GM12801 (cell line): ENCODE results near the gene INSR.

Source experiments
- TF ChIP-seq, protein P1 (sequence below): IDR thresholded peaks from one replicate; pipeline ENCODE4 v1.5.1; 2011; ENCODE audit warnings: control low read depth; ENCODE audit not compliant: insufficient read length; ENCODE audit errors: extremely low read depth

The INSR gene

DNA sequence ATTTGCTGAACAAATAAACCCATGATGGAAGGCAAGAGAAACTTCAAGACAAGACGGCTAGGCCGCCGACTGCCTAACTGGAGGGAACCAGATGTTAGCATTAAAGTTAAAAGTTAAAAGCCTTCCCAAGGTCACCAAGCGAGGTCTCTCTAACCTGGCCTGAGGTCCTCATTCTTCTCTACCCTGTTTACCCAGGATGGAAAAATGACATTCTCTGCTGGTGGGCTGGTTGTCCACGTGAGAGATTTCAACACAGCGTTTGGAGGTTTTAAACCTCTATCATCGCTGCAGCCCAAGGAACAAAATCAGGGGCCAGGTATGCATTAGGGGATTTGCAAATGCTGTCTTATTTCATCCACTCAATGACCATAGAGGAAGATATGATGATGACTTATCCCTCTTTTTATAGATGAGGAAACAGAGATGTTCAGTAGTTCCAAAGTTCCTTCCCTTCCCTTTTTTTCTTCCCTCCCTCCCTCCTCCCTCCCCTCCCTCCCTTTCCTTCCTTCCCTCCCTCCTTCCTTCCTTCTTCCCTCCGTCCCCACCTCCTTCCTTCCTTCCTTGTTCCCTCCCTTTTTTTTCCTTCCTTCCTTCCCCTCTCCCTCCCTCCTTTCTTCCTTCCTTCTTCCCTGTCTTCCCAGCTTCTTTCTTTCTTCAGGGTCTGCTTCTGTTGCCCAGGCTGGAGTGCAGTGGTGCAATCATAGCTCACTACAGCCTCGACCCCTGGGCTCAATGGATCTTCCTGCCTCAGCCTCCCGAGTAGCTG is 79.7 kb downstream of the INSR start:
- TF ChIP-seq, protein P1, sequence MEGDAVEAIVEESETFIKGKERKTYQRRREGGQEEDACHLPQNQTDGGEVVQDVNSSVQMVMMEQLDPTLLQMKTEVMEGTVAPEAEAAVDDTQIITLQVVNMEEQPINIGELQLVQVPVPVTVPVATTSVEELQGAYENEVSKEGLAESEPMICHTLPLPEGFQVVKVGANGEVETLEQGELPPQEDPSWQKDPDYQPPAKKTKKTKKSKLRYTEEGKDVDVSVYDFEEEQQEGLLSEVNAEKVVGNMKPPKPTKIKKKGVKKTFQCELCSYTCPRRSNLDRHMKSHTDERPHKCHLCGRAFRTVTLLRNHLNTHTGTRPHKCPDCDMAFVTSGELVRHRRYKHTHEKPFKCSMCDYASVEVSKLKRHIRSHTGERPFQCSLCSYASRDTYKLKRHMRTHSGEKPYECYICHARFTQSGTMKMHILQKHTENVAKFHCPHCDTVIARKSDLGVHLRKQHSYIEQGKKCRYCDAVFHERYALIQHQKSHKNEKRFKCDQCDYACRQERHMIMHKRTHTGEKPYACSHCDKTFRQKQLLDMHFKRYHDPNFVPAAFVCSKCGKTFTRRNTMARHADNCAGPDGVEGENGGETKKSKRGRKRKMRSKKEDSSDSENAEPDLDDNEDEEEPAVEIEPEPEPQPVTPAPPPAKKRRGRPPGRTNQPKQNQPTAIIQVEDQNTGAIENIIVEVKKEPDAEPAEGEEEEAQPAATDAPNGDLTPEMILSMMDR: no peak

DNA sequence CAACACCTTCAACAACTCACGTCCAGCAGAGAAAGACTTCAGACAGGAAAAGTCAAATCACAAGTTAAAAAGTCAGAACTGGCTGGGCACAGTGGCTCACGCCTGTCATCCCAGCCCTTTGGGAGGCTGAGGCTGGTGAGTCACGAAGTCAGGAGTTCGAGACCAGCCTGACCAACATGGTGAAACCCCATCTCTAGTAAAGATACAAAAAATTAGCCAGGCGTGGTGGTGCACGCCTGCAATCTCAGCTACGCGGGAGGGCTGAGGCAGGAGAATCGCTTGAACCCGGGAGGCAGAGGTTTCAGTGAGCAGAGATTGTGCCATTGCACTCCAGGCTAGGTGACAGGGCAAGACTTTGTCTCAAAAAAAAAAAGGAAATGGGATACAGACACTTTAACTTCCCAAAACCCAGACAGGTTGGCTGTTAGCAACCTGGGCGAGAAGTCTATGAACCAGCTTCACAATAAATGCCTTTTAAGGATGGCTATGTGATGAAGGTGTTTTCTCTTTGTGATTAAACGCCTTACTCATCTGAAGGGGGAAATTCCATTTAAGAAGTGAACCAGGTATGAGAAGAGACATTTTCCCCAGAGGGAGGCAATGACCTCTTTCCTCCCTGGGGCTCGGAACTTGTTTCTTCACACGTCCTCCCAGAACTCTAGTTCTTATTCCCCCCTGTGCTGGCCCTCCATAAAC is 80.4 kb downstream of the INSR start:
- TF ChIP-seq, protein P1: no peak

DNA sequence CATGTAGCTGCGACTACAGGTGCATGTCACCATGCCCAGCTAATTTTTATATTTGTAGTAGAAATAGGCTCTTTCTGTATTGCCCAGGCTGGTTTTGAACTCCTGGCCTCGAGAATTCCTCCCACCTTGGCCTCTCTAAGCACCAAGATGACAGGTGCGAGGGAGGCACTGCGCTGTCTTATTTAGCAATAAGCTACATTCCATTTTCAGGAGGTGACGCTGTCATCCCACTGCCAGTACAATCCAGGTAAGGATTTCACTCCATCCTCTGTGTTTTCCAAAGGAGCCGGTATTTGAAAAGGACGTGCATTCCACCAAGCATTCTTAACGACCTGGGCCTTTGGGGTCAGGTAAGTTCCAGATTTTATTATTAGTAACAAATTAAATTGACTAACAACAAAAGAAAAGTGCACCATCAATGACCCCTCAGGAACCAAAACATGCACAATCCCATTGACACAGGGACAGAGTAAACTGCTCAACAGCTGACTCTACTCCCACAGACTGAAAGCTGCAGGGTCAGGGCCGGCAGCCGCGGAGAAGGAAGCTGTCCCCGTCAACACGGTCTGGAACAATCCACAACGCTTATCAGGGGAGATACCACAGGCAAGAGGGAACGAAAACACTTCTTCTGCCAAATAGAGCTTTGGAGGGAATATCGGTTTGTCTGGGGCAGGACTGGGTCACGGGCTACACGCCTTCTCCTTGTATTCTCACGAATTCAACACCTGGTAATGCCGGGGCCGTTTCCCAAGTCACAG is 82.8 kb downstream of the INSR start:
- TF ChIP-seq, protein P1: no peak

DNA sequence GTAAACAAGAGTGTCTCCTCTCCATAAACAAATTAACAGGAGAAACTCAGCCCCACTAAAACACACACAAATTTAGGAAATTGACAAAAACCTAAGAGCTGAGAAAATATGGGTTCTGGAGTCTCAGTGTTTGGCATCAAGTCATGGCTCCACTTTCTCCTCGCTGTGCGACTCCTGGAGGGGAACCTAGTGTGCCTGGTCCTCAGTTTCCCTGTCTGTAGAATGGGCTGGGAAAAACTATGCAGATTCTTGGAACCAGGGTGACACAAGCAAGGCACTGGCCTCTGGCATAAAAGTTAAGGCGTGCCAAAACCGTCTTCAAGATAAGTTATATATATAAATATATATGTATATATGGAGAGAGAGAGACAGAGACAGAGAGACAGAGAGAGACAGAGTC is 83.9 kb downstream of the INSR start:
- TF ChIP-seq, protein P1: no peak

DNA sequence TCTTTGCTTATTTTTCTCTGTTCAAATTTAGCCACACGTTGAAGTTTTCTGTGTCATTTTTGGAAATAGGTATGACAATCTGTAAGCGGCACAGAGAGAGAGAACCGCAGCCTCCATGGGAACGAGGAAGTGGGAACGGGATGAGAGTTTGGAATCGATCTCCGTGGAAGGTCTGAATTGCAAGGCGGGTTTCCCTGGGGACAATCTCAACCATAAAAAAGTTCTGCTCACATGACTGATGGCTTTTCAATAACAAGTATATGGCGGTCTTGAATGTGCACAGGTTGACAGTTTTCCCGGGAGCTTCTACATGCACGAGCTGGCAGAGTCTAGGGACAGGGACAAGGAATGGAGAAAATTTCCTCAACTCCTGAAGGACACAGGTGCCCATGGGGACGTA is 90.9 kb downstream of the INSR start:
- TF ChIP-seq, protein P1: no peak

DNA sequence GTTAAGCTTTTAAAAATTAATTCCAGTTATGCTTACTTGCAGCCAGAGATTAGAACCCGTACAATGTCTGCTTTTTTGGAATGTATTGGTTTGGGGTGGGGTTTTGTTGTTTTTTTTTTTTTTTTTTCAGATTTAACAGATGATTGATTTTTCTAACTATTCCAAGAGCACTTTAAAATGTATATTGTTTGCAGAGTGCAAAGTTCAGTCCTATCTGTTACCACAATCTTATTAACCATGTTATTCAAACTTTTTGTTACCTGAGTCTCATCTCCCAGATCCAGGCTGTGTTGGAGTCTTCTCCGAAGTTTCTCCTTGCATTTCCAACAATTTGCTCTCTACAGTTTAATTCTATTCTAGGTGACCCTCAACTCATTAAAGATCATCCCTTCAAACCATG is 91.3 kb downstream of the INSR start:
- TF ChIP-seq, protein P1: no peak

DNA sequence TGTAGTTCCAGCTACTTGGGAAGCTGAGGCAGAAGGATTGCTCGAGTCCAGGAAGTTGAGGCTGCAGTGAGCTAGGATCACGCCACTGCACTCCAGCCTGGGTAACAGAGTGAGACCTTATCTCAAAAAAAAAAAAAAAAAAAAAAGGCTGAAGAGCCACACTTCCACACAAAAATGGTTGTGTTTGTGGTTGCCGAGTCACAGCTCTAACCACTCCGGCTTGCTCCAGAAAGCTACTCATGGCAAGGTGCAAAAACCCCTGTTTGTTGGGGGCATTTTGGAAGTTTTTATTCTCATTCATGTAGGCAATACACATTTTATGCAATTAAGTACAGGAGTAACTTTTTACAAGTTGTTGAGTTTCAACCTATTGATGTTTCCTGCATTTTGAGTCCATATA is 93.5 kb downstream of the INSR start:
- TF ChIP-seq, protein P1: no peak
